GM15510 (cell line): ENCODE data around the gene MAST4.

Experiments used
- POLR2A ChIP-seq: IDR thresholded peaks from 3 replicates; pipeline ENCODE4 v1.6.1; 2011; ENCODE audit warnings: borderline replicate concordance; ENCODE audit not compliant: insufficient read length; ENCODE audit errors: extremely low read depth

MAST4 gene

GRCh38 chr5:66886941-66887340, 290.7 kb downstream of the MAST4 start:
- no peak for TF ChIP-seq POLR2A

- no peak for TF ChIP-seq POLR2A
These were observed 292.4 kb downstream of the MAST4 start for GRCh38 chr5:66888613-66889012.

GRCh38 chr5:66889056-66889455, 292.9 kb downstream of the MAST4 start:
- no peak for TF ChIP-seq POLR2A

GRCh38 chr5:66889524-66889923, 293.3 kb downstream of the MAST4 start:
- no peak for TF ChIP-seq POLR2A

GRCh38 chr5:66891184-66891925, 295.2 kb downstream of the MAST4 start:
- no peak for TF ChIP-seq POLR2A

- no peak for TF ChIP-seq POLR2A
These were observed 296.5 kb downstream of the MAST4 start for GRCh38 chr5:66892716-66893115.

GRCh38 chr5:66894480-66895240, 298.5 kb downstream of the MAST4 start:
- no peak for TF ChIP-seq POLR2A

- TF ChIP-seq POLR2A: no peak
These were observed 300.0 kb downstream of the MAST4 start for GRCh38 chr5:66896171-66896570.

- TF ChIP-seq POLR2A: no peak
These were observed 301.2 kb downstream of the MAST4 start for GRCh38 chr5:66897356-66897755.

GRCh38 chr5:66898241-66898995, 302.2 kb downstream of the MAST4 start:
- TF ChIP-seq POLR2A: no peak

GRCh38 chr5:66903218-66903617, 307.0 kb downstream of the MAST4 start:
- TF ChIP-seq POLR2A: no peak

GRCh38 chr5:66903709-66904108, 307.5 kb downstream of the MAST4 start:
- TF ChIP-seq POLR2A: no peak

- TF ChIP-seq POLR2A: no peak
These were observed 308.0 kb downstream of the MAST4 start for GRCh38 chr5:66904189-66904588.

- TF ChIP-seq POLR2A: no peak
These were observed 309.8 kb downstream of the MAST4 start for GRCh38 chr5:66906021-66906420.

- no peak for TF ChIP-seq POLR2A
These were observed 312.0 kb downstream of the MAST4 start for GRCh38 chr5:66908230-66908629.
